HepG2 (cell line): ENCODE results near the gene TMEM200C.

Experiments used
- CTCF ChIP-seq: sonication (generic); formaldehyde crosslinking; IDR thresholded peaks from 2 replicates; pipeline ENCODE4 v1.5.0; 2020; ENCODE audit warnings: mild to moderate bottlenecking, missing genetic modification reagents, moderate library complexity
- FOXK1 ChIP-seq: sonication (generic); formaldehyde crosslinking; IDR thresholded peaks from 2 replicates; pipeline ENCODE4 v1.4.0; 2020; ENCODE audit warnings: low read depth, missing genetic modification reagents, borderline replicate concordance
- HNRNPH1 ChIP-seq: fragments of 200-400 bp; formaldehyde crosslinking; optimal IDR thresholded peaks from 2 replicates; pipeline ENCODE3; 2017; ENCODE audit warnings: mild to moderate bottlenecking, low read depth, low read length
- MTERF4 ChIP-seq: sonication (generic); formaldehyde crosslinking; IDR thresholded peaks from 2 replicates; pipeline ENCODE4 v1.8.0; 2023; ENCODE audit warnings: mild to moderate bottlenecking, missing genetic modification reagents
- PPARG ChIP-seq: conservative IDR thresholded peaks from 2 replicates; pipeline ENCODE4 v1.6.1; 2016; ENCODE audit warnings: missing biosample characterization, missing genetic modification reagents
- RELA ChIP-seq: sonication (generic); formaldehyde crosslinking; IDR thresholded peaks from 2 replicates; pipeline ENCODE4 v1.4.0; 2020; ENCODE audit warnings: missing genetic modification reagents
- TGIF2 ChIP-seq: IDR thresholded peaks from 2 replicates; pipeline ENCODE4 v1.6.1; 2016; ENCODE audit warnings: control low read depth, missing compliant biosample characterization
- ZBTB2 ChIP-seq: sonication (generic); formaldehyde crosslinking; IDR thresholded peaks from 2 replicates; pipeline ENCODE4 v1.8.0; 2022; ENCODE audit warnings: low read depth, missing genetic modification reagents
- ZSCAN20 ChIP-seq: sonication (generic); formaldehyde crosslinking; IDR thresholded peaks from 2 replicates; pipeline ENCODE4 v1.4.0; 2020; ENCODE audit warnings: missing genetic modification reagents, mild to moderate bottlenecking, borderline replicate concordance
- ZSCAN22 ChIP-seq: sonication (generic); formaldehyde crosslinking; IDR thresholded peaks from 2 replicates; pipeline ENCODE4 v1.4.0; 2020; ENCODE audit warnings: mild to moderate bottlenecking, missing genetic modification reagents

- no peak for TF ChIP-seq ZSCAN22 (CRISPR knock-in tag)
- TF ChIP-seq ZBTB2 (CRISPR knock-in tag) = no peak
- TF ChIP-seq CTCF (CRISPR knock-in tag) = no peak
- TF ChIP-seq PPARG (CRISPR knock-in tag) = no peak
- no peak for TF ChIP-seq FOXK1 (CRISPR knock-in tag)
- no peak for TF ChIP-seq RELA (CRISPR knock-in tag)
- no peak for TF ChIP-seq ZSCAN20
- TF ChIP-seq MTERF4 (CRISPR knock-in tag) = no peak
- no peak for TF ChIP-seq HNRNPH1
- TF ChIP-seq TGIF2 (CRISPR knock-in tag) = no peak
Observed at GRCh38 chr18:5841518-5841917, 53.8 kb downstream of the TMEM200C start.
